MM.1S (cell line): ENCODE measurements around the gene HERPUD2.
A peak's percentile ranks its signal among the peaks of the same experiment; 100 is the strongest.

ENCODE experiments used
- DNase-seq: peaks from one replicate; pipeline ENCODE4 v3.0.0-alpha.2; 2015
- H2AFZ ChIP-seq: fragments of 300-600 bp; sonication (generic); 2 replicates; pipeline ENCODE4 v1.6.0; 2016; ENCODE audit warnings: antibody characterized with exemption, low read length
- H3F3A ChIP-seq: fragments of 300-600 bp; sonication (generic); 2 replicates; pipeline ENCODE4 v1.6.1; 2016; ENCODE audit warnings: mild to moderate bottlenecking, antibody characterized with exemption, low read length, moderate library complexity, mixed read lengths; ENCODE audit not compliant: insufficient read depth
- H3K27ac ChIP-seq: fragments of 300-600 bp; sonication (generic); 2 replicates; pipeline ENCODE4 v1.5.1; 2016; ENCODE audit warnings: mild to moderate bottlenecking, low read length
- H3K27me3 ChIP-seq: fragments of 300-600 bp; sonication (generic); replicated peaks from 2 replicates; pipeline ENCODE4 v1.6.0; 2016; ENCODE audit warnings: low read length; ENCODE audit not compliant: insufficient read depth
- H3K36me3 ChIP-seq: fragments of 300-600 bp; sonication (generic); replicated peaks from 2 replicates; pipeline ENCODE4 v1.6.1; 2016; ENCODE audit warnings: mild to moderate bottlenecking, low read length, mixed read lengths; ENCODE audit not compliant: insufficient read depth
- H3K4me1 ChIP-seq: fragments of 300-600 bp; sonication (generic); 2 replicates; pipeline ENCODE4 v1.6.1; 2016; ENCODE audit warnings: low read length, mixed read lengths
- H3K4me2 ChIP-seq: fragments of 300-600 bp; sonication (generic); 2 replicates; pipeline ENCODE4 v1.6.0; 2016; ENCODE audit warnings: low read depth, low read length
- H3K4me3 ChIP-seq: fragments of 300-600 bp; sonication (generic); 2 replicates; pipeline ENCODE4 v1.5.1; 2016; ENCODE audit warnings: low read length, mixed read lengths
- H3K79me2 ChIP-seq: fragments of 300-600 bp; sonication (generic); 2 replicates; pipeline ENCODE4 v1.6.1; 2016; ENCODE audit warnings: mixed run types, low read length, mixed read lengths
- H3K9ac ChIP-seq: fragments of 300-600 bp; sonication (generic); 2 replicates; pipeline ENCODE4 v1.6.1; 2016; ENCODE audit warnings: low read length, mixed read lengths
- H3K9me2 ChIP-seq: fragments of 300-600 bp; sonication (generic); replicated peaks from 2 replicates; pipeline ENCODE4 v1.6.1; 2016; ENCODE audit warnings: mild to moderate bottlenecking, low read length, mixed read lengths; ENCODE audit not compliant: insufficient read depth
- H3K9me3 ChIP-seq: fragments of 300-600 bp; sonication (generic); replicated peaks from 2 replicates; pipeline ENCODE4 v1.6.1; 2016; ENCODE audit warnings: mild to moderate bottlenecking, low read length, mixed read lengths; ENCODE audit not compliant: insufficient read depth
- H4K20me1 ChIP-seq: fragments of 300-600 bp; sonication (generic); 2 replicates; pipeline ENCODE4 v1.6.1; 2016; ENCODE audit warnings: mild to moderate bottlenecking, low read length, moderate library complexity, mixed read lengths; ENCODE audit not compliant: insufficient read depth
- CTCF ChIP-seq: fragments of 300-600 bp; sonication (generic); IDR thresholded peaks from 2 replicates; pipeline ENCODE4 v1.5.1; 2016; ENCODE audit warnings: antibody characterized with exemption, low read length, mixed read lengths
- EZH2 ChIP-seq: fragments of 300-600 bp; sonication (generic); optimal IDR thresholded peaks from 2 replicates; pipeline ENCODE3; 2017; ENCODE audit warnings: low read depth, mild to moderate bottlenecking, antibody characterized with exemption, low read length, mixed read lengths
- EZH2phosphoT487 ChIP-seq: fragments of 300-600 bp; sonication (generic); IDR thresholded peaks from 2 replicates; pipeline ENCODE4 v1.6.1; 2018; ENCODE audit warnings: antibody characterized with exemption, low read length

HERPUD2 gene

GRCh38 chr7:35685781-35686180 is 9.2 kb downstream of the HERPUD2 start:
- H3K27me3 ChIP-seq, result no peaks in the 10 kb centered on the region
- H3K4me1 ChIP-seq, result peaks cover 6% of the 10 kb centered on the region
- H3K9me2 ChIP-seq, result no peaks in the 10 kb centered on the region
- no peaks in the 10 kb centered on the region for H3K9me3 ChIP-seq
- no peak overlapping the region for H3K4me2 ChIP-seq
- no peak overlapping the region for H2AFZ ChIP-seq
- DNase-seq, result no peak
- no peak overlapping the region for H3K9ac ChIP-seq
- H3K4me3 ChIP-seq, result no peak overlapping the region
- TF ChIP-seq EZH2 (no peak), EZH2phosphoT487 (no peak), CTCF (no peak)
- H3K27ac ChIP-seq, result no peak overlapping the region
- H3K79me2 ChIP-seq, result peaks cover 50% of the 10 kb centered on the region
- no peaks in the 10 kb centered on the region for H3K36me3 ChIP-seq
- H4K20me1 ChIP-seq, result no peaks in the 10 kb centered on the region
- no peaks in the 10 kb centered on the region for H3F3A ChIP-seq

GRCh38 chr7:35681231-35682029 is 13.5 kb downstream of the HERPUD2 start:
- TF ChIP-seq CTCF (no peak), EZH2 (no peak), EZH2phosphoT487 (no peak)
- Histone ChIP-seq H3K79me2 (peaks cover 35% of the 10 kb centered on the region), H3K36me3 (no peaks in the 10 kb centered on the region), H3K9me3 (no peaks in the 10 kb centered on the region), H3K9me2 (no peaks in the 10 kb centered on the region), H3K4me1 (peaks cover 11% of the 10 kb centered on the region), H3K9ac (no peak overlapping the region), H3K4me2 (peak overlapping the region; percentile 20; the same call in 1 of the 2 replicates), H3F3A (no peaks in the 10 kb centered on the region), H3K27ac (no peak overlapping the region), H4K20me1 (no peaks in the 10 kb centered on the region), H3K27me3 (no peaks in the 10 kb centered on the region), H2AFZ (no peak overlapping the region), H3K4me3 (no peak overlapping the region)
- peak; percentile 51 for DNase-seq

- Histone ChIP-seq H3F3A (no peaks in the 10 kb centered on the region), H3K79me2 (peaks cover 35% of the 10 kb centered on the region), H3K27me3 (no peaks in the 10 kb centered on the region), H2AFZ (no peak overlapping the region), H3K9me3 (no peaks in the 10 kb centered on the region), H3K27ac (no peak overlapping the region), H3K4me1 (peaks cover 11% of the 10 kb centered on the region), H4K20me1 (no peaks in the 10 kb centered on the region), H3K4me2 (no peak overlapping the region), H3K4me3 (no peak overlapping the region), H3K36me3 (no peaks in the 10 kb centered on the region), H3K9me2 (no peaks in the 10 kb centered on the region), H3K9ac (no peak overlapping the region)
- TF ChIP-seq EZH2phosphoT487 (no peak), CTCF (no peak), EZH2 (no peak)
- no peak for DNase-seq
Measured at GRCh38 chr7:35680403-35681013, 14.4 kb downstream of the HERPUD2 start.
